Stimulated activated CD4-positive, alpha-beta T cell treated with anti-CD3 and anti-CD28 coated beads, Interleukin-12 subunit alpha, Interleukin-12 subunit beta, amount 100 ng/mL, for 24 hours (primary cell): ENCODE results near the gene AP3B2.
"Not testable (repeated sequence)": the region's sequence is repeated elsewhere in the genome, so short reads cannot be mapped to it uniquely, and the experiment has no call there.

Experiments
- DNase-seq, 2 experiments: peaks; one replicate each; pipeline ENCODE4 v3.0.0-alpha.2; 2020; ENCODE audit warnings: low read depth in 2 of 2

AP3B2 gene

GRCh38 chr15:82650046-82650670, 59.5 kb downstream of the AP3B2 start:
- no peak for DNase-seq

GRCh38 chr15:82649226-82649999, 60.3 kb downstream of the AP3B2 start:
- DNase-seq = no peak

- no peak for DNase-seq
These were observed 61.2 kb downstream of the AP3B2 start for GRCh38 chr15:82648257-82649103.

- DNase-seq = peak in 1 of 2 experiments; percentile 33
These were observed 61.8 kb downstream of the AP3B2 start for GRCh38 chr15:82647835-82648256.

- peak in 1 of 2 experiments; percentile 34 for DNase-seq
These were observed 62.4 kb downstream of the AP3B2 start, which contains the start of gene CPEB1 for GRCh38 chr15:82647045-82647834. Gene CPEB1 (minus strand): TSS chr15:82647363. CDS start chr15:82628459, 18,904 bp downstream.

DNA sequence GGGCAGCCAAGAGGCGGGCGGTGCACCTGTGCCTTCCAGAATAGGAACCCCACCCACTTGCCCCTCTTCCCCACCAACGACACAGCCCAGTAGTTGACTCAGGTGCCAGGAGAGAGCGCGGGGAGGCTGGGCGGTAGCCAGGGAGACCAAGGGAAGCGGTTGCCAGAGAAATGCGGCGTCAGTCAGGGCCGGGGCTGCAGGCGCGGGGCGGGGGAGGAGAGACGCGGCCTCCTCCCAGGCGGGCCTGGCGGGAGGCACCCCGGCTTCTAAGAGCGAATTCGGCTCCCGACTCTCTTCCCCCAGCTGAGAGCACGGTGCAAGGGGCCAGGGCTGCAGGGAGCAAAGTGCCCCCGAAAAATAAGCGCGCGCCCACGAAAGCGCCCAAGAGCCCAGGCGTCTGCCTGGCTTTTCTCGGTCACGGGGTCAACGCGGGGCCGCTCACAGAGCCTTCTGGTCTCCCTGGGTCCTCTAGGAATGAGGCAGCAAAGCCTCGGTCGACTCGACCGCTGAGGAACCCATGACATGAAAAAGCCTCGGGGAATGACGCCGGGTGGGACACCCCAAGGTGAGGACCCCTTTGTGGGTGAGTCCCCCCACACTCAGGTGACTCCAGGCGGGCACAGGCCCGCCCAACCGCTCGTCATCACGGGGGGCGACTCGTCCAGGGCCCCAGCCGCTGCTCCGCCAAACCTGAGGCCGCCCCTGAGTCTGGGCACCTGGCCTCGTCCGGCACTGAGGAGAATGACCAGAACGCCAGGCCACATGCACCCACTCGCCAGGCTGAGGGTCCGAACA, 63.2 kb downstream of the AP3B2 start:
- DNase-seq = no peak

GRCh38 chr15:82644967-82645852, 64.5 kb downstream of the AP3B2 start:
- not testable (repeated sequence) for DNase-seq

DNA sequence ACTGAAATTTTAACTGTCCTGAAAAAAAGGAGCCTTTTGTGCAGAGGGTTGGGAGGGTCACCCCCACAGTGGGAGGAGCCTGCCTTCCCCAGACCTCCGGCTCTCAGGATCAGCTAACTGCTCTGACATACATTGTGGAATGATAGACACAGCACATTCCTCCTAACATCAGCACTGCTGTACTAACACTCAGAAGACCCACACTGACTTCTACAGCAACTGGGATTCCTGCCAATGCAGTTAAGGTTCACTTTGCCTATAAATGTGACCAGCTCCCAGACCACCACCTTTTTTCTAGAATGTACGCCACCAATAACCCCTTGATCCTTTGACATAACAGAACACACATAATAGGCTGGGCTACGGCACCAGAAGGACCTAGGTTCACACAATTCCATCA, 65.7 kb downstream of the AP3B2 start:
- no peak for DNase-seq

- DNase-seq = no peak
These were observed 67.0 kb downstream of the AP3B2 start for GRCh38 chr15:82642656-82643055.

- DNase-seq = no peak
These were observed 68.4 kb downstream of the AP3B2 start for GRCh38 chr15:82641129-82641798.

- DNase-seq = no peak
These were observed 69.0 kb downstream of the AP3B2 start for GRCh38 chr15:82640672-82641071.

- DNase-seq = no peak
These were observed 73.9 kb downstream of the AP3B2 start for GRCh38 chr15:82635798-82636197.

GRCh38 chr15:82630033-82630432, 79.6 kb downstream of the AP3B2 start:
- DNase-seq = no peak

DNA sequence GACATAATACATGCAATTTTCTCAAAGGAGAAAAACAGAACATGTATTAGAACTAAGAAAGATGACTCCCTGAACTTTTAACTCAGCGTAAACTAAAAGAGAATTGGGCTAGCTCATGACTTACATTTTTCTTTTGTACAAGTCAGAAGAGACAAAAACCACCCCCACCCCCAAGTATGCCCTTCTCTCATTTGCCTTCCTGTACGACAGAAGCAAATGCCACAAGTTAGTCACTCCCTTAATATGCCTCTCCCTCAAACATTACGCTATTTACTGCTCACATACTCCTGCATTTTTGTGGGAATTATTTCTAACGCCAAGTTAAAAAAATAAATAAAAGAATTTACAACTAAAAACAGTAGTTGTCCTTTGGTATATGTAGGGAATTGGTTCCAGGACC, 84.5 kb downstream of the AP3B2 start:
- no peak for DNase-seq

DNA sequence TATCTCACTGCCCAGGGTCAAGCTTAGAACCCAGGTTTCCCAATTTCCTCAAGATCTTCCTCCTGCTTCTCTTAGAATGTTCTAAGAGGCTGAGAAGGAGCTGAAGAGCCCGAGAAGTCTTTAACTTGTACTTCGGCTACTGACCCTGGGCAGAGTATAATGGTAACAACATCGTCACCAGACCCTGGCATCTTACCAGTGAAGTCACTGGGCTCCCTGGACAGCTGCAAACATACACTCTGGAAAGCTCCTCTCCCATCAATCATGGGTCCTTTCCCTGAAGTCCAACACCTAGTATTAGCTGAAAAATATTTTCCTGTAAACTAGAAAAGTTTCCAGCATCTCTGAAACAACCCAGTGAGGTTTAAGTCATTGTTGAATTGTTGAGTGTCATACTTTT, 85.2 kb downstream of the AP3B2 start:
- DNase-seq = no peak

GRCh38 chr15:82624008-82624407, 85.7 kb downstream of the AP3B2 start:
- no peak for DNase-seq

DNA sequence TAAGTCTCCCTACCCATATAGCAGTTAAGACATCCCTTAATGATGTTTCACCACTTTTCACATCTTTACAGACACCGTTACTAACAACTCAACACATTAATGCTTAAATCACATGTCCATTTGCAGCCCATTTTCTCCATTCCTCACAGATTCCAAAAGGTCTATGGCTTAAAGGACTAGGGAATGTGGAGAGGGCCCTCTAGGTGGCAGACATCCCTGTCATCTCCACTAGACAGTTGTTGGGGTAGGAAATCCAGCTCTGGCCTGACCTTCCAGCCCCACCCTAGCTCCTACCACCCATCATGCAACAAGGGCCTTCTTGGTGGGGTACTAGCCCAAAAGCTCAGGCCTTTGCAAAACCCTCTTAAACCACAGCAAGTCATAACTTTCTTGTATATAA, 87.7 kb downstream of the AP3B2 start:
- no peak for DNase-seq

- DNase-seq = no peak
These were observed 95.9 kb downstream of the AP3B2 start for GRCh38 chr15:82613747-82614146.

DNA sequence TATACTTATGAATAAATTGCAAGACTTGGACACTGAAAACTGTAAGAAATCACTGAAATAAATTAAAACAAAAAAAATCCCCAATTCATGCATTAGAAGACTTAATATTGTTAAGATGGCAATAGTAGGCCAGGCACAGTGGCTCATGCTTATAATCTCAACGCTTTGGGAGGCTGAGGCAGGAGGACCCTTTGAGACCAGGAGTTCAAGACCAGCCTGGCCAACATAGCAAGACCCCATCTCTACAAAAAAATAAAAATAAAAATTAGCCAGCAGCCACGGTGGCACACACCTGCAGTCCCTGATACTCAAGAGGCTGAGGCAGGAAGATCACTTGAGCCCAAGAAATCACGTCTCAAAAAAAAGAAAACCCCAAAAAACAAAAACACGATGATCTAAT, 98.3 kb downstream of the AP3B2 start:
- no peak for DNase-seq
